ENCODE measurements around the gene BCAS1. TPM values are rescaled to one million over a fixed set of nuclear protein-coding genes. Genes with fewer than 3 reads are reported as not detected.
A peak's percentile ranks its signal among the peaks of the same experiment; 100 is the strongest.

BCAS1 gene
- total RNA-seq, 1 experiment from 2014 or later, result 0.07 TPM

GRCh38 chr20:53929399-53929798 is 141.0 kb downstream of the BCAS1 start:
- no peak for DNase-seq (ENCODE audit: low read depth)

DNA sequence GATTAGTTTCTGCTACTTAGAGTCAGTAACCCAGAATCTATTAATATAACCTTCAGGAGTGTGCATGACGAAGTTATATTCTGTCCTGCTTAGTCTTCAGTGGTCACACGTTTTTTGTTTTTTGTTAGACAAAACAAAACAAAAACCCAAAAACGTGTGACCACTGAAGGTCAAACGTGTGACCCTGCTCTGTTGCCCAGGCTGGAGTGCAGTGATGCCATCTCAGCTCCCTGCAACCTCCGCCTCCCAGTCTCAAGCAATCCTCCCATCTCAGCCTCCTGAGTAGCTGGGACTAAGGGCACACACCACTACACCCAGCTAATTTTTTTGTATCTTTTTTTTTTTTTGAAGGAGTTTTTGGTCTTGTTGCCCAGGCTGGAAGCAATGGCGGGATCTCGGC is 142.4 kb downstream of the BCAS1 start:
- DNase-seq (ENCODE audit: low read depth), result no peak

DNA sequence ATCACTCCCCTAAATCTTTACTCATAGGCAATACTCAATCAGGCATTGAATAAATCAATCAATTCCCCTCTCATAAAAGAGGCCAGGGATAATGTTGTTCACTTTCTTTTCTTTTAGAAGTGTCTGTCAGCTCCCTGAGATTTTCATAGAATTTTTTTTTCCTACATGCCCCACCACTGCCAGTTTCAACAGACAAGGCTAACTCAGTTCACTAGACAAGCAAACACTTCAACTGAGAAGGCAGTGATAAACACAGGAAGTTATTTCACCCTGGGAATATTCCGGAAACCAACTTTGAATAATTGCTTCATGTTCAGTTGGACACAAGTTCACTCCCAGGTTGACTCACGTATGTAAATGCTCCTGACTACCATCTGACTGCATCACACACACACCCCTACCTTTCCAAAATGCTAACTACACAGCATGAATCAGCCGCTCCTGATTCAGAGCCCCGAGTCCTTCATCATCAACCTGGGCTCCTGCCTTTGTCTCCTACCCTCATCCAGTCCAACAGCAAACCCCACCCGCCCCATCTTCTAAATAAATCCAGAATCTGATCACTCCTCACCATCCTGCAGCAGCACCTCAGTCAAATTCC is 143.9 kb downstream of the BCAS1 start:
- peak; percentile 100 for DNase-seq (ENCODE audit: low read depth)

DNA sequence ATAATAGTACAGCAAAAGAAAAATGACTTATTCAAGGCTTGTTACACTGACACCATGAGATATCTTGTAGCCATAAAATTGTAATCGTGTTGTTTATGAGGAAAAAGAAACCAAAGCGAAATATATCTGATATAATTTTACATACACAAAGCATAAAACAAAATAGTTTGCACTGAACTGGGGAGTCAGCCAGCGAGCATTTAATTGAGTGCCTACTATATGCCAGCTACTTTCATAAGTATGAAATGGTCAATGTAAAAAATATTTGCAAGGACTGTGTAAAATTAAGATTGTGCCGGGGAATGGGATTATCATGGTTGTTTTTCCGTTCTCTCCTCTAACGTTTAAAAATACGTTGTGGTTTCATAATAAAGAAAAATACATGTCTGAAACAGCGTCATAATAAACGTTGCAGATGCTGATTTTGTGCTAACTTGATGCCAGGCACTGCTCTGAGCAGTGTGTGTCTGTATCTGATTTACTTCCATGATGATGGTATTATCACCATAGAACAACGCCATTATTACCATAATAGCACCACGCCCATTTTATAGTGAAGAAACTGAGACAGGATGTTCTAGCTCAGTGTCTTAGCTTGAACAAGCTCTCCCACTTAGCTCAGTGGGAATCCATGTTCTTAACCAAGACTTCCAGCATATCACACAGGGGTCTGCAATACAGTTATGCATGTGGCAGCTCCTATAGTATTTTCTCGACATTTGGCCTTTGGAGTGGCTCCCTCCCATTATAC is 144.6 kb downstream of the BCAS1 start:
- DNase-seq (ENCODE audit: low read depth), result no peak

DNA sequence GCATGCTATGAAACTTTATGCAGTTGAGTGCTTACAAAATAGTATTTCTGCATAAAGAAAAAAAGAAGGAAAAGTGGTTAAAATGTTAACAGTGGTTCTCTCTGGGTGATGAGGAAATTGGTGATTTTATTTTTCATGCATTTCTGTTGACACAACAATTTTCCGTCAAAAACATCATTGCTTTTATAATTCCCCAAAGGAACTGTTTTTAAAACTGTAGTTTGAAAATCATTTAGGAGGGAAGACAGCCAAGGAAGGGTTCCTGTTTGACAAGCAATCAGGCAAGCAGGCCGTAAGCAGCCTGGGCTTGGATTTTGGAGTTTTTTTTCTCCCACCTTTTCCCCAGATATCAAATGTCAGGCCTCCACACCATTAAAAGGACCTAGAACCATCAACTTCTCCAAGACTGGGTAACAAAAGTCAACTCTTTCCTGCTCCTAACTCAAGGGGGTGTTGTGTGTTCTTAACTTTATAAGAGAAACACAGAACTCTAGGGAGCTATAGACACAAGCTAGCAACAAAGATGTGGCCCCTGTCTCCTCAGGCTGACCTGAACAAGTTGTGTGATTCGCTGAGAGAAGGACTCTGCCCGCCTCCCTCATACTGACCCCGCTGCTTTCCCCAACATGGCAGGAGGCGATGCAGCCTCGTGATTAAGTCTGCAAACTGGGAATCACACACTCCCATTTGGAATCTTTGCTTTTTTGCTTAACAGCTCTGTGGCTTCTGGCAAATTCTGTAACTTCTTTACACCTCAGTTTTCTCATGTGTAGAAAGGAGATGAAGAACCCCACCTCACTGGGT is 146.6 kb downstream of the BCAS1 start:
- DNase-seq (ENCODE audit: low read depth), result no peak

- DNase-seq (ENCODE audit: low read depth), result no peak
Observed at GRCh38 chr20:53922901-53923314, 147.5 kb downstream of the BCAS1 start.

- DNase-seq (ENCODE audit: low read depth), result no peak
Observed at GRCh38 chr20:53921443-53921973, 148.9 kb downstream of the BCAS1 start.

- no peak for DNase-seq (ENCODE audit: low read depth)
Observed at GRCh38 chr20:53920647-53921245, 149.6 kb downstream of the BCAS1 start.

GRCh38 chr20:53919886-53920285 is 150.5 kb downstream of the BCAS1 start:
- no peak for DNase-seq (ENCODE audit: low read depth)

GRCh38 chr20:53918949-53919361 is 151.4 kb downstream of the BCAS1 start:
- DNase-seq (ENCODE audit: low read depth), result peak; percentile 35

GRCh38 chr20:53918020-53918311 is 152.4 kb downstream of the BCAS1 start:
- DNase-seq (ENCODE audit: low read depth), result peak; percentile 23

DNA sequence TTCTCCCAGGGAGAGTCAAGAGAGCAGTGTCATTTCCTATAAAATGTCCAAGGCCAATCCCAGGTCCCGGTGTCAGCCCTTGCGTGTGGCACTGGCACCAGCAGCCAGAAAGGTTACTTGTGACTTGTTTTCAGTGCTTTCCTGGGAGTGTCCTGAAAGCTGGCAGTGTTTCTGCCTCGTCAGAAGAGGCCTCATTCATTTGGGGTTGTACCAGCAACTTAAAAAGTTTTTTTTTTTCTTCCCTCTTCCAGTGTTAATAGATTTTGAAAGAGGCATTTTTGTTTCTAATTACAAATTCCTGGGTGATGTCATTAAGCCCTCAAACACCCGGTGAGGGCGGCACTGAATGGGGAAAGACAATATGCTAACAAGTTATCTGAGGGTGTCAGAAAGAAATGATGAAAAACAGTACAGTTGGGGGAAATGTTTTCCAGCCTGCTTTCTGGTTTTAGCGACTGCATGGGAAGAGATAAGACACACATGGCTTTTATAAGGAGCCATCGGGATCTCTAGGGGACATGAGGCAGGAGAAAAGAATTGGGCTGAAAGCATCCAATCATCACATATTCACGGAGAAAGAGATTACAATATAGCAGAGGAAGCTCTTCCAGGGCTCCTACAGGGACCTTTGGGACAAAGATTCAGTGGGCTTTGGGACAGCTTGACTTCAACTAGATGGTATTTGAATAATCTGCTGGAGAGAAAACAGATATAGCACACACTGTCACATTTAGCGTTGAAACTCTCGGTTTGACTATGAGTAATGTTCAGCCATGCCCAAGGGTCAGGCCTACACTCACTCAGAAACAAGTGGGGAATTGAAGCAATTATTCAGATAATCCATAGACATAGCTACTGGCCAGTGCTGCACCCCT is 153.0 kb downstream of the BCAS1 start:
- DNase-seq (ENCODE audit: low read depth), result peak; percentile 92

DNA sequence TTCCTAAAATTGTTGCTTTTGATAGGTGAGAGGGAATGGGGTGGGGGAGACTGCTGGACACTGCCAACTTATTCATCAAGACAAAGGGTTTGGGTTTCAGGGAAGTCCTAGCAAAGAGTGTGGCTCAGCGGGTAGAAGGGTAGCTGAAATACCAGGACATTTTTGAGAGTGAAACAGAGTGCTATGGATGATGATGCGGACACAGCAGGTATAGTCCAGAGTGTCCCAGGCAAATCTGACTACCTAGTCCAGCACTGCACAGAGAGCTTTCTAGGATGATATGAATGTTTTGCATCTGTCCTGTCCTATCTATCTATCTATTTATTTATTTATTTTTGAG is 154.3 kb downstream of the BCAS1 start:
- no peak for DNase-seq (ENCODE audit: low read depth)

DNA sequence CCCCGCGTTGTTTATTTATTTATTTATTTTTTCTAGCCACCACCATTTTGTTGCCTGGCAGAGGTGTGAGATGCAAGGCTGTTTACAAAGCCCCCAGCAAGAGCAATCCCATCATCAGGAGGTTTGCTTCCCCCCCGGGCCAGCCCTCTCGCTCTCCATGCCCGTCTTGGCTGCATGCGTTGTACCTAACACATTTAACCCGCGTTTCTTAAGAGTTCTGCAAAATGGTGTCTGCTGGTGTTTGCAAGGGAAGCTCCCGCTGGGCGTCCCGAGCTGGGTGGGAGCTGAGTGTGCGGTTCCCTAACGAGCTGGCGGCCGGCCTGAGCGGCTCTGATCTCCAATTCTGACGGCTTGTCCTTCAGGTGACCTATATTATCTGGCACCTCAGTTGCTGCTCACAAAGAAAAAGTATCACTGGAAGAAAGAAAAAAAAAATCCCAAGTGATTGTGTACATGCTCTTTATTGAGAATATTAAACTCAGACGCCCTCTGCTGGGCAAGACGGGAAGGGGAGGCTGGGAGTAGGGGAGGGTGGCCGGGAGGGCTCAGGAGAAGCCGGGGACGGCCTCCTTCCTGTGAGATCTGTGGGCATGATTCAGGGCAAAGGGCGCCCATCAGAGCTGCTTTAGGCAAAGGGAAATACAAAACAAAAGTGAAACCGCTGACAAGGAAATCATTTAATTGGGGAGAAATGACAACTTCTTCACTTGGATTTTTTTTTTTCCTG is 154.8 kb downstream of the BCAS1 start:
- DNase-seq (ENCODE audit: low read depth), result peak; percentile 100

- peak; percentile 59 for DNase-seq (ENCODE audit: low read depth)
Observed at GRCh38 chr20:53914781-53915445, 155.5 kb downstream of the BCAS1 start.

DNA sequence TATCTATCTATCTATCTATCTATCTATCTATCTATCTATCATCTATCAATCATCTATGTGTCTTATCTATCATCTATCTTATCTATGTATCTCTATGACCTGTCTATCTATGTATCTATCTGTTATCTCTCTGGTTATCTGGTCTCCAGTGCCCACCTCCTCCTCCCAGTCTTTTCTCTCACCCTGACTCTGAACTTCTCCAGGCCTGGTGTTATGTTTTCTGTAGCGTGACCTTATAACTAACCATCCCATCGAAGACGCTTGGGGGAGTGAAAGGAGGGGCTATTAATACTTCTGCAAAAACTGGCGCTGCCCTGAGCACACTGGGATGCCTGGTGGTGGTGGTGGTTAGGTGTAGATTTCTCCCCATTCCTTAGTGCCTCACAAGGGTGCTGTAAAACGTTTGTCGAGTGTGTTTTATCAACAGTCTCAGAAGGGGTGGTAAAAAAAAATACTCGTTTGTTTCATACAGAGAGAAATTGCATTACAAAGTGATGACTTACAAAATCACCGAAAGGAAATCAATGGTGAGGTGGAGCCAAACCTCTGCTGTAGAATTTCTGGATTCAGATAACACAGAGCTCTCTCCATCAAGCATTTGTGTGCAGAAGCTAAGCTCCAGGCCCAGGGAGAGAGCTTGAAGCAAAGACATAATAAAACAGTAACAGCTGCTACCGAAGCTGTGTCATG is 156.2 kb downstream of the BCAS1 start:
- peak; percentile 66 for DNase-seq (ENCODE audit: low read depth)

DNA sequence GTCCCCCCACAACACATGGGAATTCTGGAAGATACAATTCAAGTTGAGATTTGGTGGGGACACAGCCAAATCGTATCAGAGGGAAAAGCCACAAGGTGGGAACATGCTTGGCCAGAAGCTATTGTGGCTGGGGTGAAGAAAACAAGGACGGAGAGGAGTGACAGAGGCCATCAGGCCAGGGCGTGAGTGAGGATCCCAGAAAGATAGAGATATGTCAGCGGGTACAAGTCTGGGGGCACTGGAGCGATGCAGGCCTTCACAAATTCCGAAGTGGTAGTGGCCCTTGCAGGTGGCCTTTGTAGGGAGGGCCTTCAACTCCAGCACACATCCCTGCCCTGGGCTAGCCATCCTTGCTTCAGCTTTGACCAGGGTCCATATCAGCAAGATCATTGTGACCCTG is 159.1 kb downstream of the BCAS1 start:
- no peak for DNase-seq (ENCODE audit: low read depth)

- DNase-seq (ENCODE audit: low read depth), result no peak
Observed at GRCh38 chr20:53910351-53911002, 159.9 kb downstream of the BCAS1 start.
